PC-3 (cell line): ENCODE data around the gene RPS25. TPM values are rescaled to one million over a fixed set of nuclear protein-coding genes. Genes with fewer than 3 reads are reported as not detected.
A peak's percentile ranks its signal among the peaks of the same experiment; 100 is the strongest.

Experiments
- ATAC-seq: fragments of 200-7000 bp; cut with Tn5 transposase; 2 replicates; pipeline ENCODE4 v1.9.1; 2020; ENCODE audit warnings: mild to moderate bottlenecking, moderate library complexity
- Bru-seq: library from RNA; stranded (reverse); fragments of 400-500 nt; gene quantifications from one replicate; lab custom pipeline; 2021; lab: Mats Ljungman, UMichigan
- BruChase-seq, 2 experiments: library from RNA; stranded (reverse); fragments of 400-500 nt; gene quantifications; one replicate each; lab custom pipeline; 2021; lab: Mats Ljungman, UMichigan
- BruUV-seq: library from RNA; stranded (reverse); fragments of 400-500 nt; replicated peaks from 2 replicates; lab custom pipeline; 2021; lab: Mats Ljungman, UMichigan
- CTCF ChIA-PET: fragments of 300-600 bp; sonication (Branson Sonifier 250); formaldehyde crosslinking; loops from one replicate; lab custom pipeline; 2022; ENCODE audit warnings: antibody characterized with exemption; lab: Charles Lee
- POLR2A ChIA-PET: fragments of 300-600 bp; sonication (Branson Sonifier 250); formaldehyde crosslinking; loops from one replicate; lab custom pipeline; 2022; ENCODE audit warnings: antibody characterized with exemption; ENCODE audit not compliant: unreplicated experiment; lab: Charles Lee
- DNase-seq: peaks from one replicate; pipeline ENCODE4 v3.0.0-alpha.2; 2015
- H2AFZ ChIP-seq: fragments of 300-600 bp; sonication (generic); 2 replicates; pipeline ENCODE4 v1.6.0; 2016; ENCODE audit warnings: antibody characterized with exemption, low read length
- H3F3A ChIP-seq: fragments of 300-600 bp; sonication (generic); one replicate; pipeline ENCODE4 v1.6.0; 2017; ENCODE audit warnings: antibody characterized with exemption, low read length, control low read depth, mild to moderate bottlenecking; ENCODE audit not compliant: unreplicated experiment
- H3K27ac ChIP-seq: fragments of 300-600 bp; sonication (generic); 2 replicates; pipeline ENCODE4 v1.5.1; 2016; ENCODE audit warnings: mild to moderate bottlenecking, low read length
- H3K27me3 ChIP-seq: fragments of 300-600 bp; sonication (generic); 2 replicates; pipeline ENCODE4 v1.6.1; 2016; ENCODE audit warnings: low read length, mixed read lengths
- H3K36me3 ChIP-seq: fragments of 300-600 bp; sonication (generic); 2 replicates; pipeline ENCODE4 v1.6.1; 2016; ENCODE audit warnings: low read depth, mixed run types, low read length, mixed read lengths
- H3K4me1 ChIP-seq: fragments of 300-600 bp; sonication (generic); 2 replicates; pipeline ENCODE4 v1.5.1; 2016; ENCODE audit warnings: low read length; ENCODE audit not compliant: insufficient read depth
- H3K4me2 ChIP-seq: fragments of 300-600 bp; sonication (generic); 2 replicates; pipeline ENCODE4 v1.6.0; 2016; ENCODE audit warnings: low read length
- H3K4me3 ChIP-seq: fragments of 300-600 bp; sonication (generic); 2 replicates; pipeline ENCODE4 v1.5.1; 2016; ENCODE audit warnings: mild to moderate bottlenecking, low read length, mixed read lengths
- H3K79me2 ChIP-seq: fragments of 300-600 bp; sonication (generic); 2 replicates; pipeline ENCODE4 v1.6.1; 2017; ENCODE audit warnings: low read length, mixed read lengths
- H3K9ac ChIP-seq: fragments of 300-600 bp; sonication (generic); 2 replicates; pipeline ENCODE4 v1.6.0; 2016; ENCODE audit warnings: mild to moderate bottlenecking, low read length
- H3K9me2 ChIP-seq: fragments of 300-600 bp; sonication (generic); replicated peaks from 2 replicates; pipeline ENCODE4 v1.6.1; 2016; ENCODE audit warnings: mixed run types, low read length, mixed read lengths
- H3K9me3 ChIP-seq: fragments of 300-600 bp; sonication (generic); 2 replicates; pipeline ENCODE4 v1.6.1; 2016; ENCODE audit warnings: low read length, mixed read lengths
- H4K20me1 ChIP-seq: fragments of 300-600 bp; sonication (generic); 2 replicates; pipeline ENCODE4 v1.6.1; 2016; ENCODE audit warnings: low read length, mixed read lengths
- CTCF ChIP-seq: fragments of 300-600 bp; sonication (generic); conservative IDR thresholded peaks from 2 replicates; pipeline ENCODE4 v1.5.1; 2017; ENCODE audit warnings: antibody characterized with exemption, low read depth, mild to moderate bottlenecking, low read length
- EZH2 ChIP-seq: fragments of 300-600 bp; sonication (generic); IDR thresholded peaks from one replicate; pipeline ENCODE4 v1.6.1; 2017; ENCODE audit warnings: antibody characterized with exemption, mild to moderate bottlenecking, low read length; ENCODE audit not compliant: unreplicated experiment
- EZH2phosphoT487 ChIP-seq: fragments of 300-600 bp; sonication (generic); IDR thresholded peaks from 2 replicates; pipeline ENCODE4 v1.6.1; 2018; ENCODE audit warnings: mild to moderate bottlenecking, antibody characterized with exemption, low read length, borderline replicate concordance
- intact Hi-C: fragments of 100-400 bp; cut with micrococcal nuclease; formaldehyde crosslinking; loops from 2 replicates; pipeline ENCODE4 v1.9.0; 2023
- long read RNA-seq: library from polyadenylated mRNA; unstranded; transcript quantifications from one replicate; pipeline ENCODE4 v2.0.0, GENCODE V29; 2021; ENCODE audit not compliant: unreplicated experiment
- total RNA-seq: library from RNA; depleted of rRNA; stranded (reverse); fragments of >200 nt; gene quantifications from 2 replicates; pipeline ENCODE4 v1.2.3, GENCODE V29; 2014; rRNA removed

RPS25 gene
- total RNA-seq (813 and 931 TPM in 2 replicates), Bru-seq, nascent RNA (percentile 100 among the genes with signal in this experiment), BruChase-seq, experiment 1, labeled RNA remaining after a 6-hour chase (percentile 100 among the genes with signal in this experiment), BruChase-seq, experiment 2, labeled RNA remaining after a 2-hour chase (percentile 100 among the genes with signal in this experiment)
- long read RNA-seq, transcript RPS25-203 (5 exons, 711 nt): minor isoform, 9 of 1,982 reads
- long read RNA-seq, transcript RPS25-204 (3 exons, 1,462 nt): major isoform, 1,162 of 1,982 reads
- long read RNA-seq, transcript RPS25-202 (5 exons, 835 nt): minor isoform, 665 of 1,982 reads
- long read RNA-seq, partial matches to known transcripts: 107 of 1,982 reads
- long read RNA-seq, other reads (novel, unspliced or antisense): 34 of 1,982 reads

GRCh38 chr11:119018074-119018938, at the start of gene RPS25, which contains the start of gene TRAPPC4:
TSS of gene RPS25 (minus strand) at chr11:119018343. CDS start at chr11:119018284, 59 bp downstream.
TSS of gene TRAPPC4 (plus strand) at chr11:119018766. CDS start at chr11:119018796, 30 bp downstream.
- intact Hi-C loops: loop anchor here (1.0 to 5.0 kb wide), 3 partner anchors 20 to 84 kb away; partner anchors contain the start of genes CENATAC and HYOU1
- peaks cover 56% of the 10 kb centered on the region for H3K36me3 ChIP-seq
- H3K9me2 ChIP-seq: no peaks in the 10 kb centered on the region
- H4K20me1 ChIP-seq: peaks cover 31% of the 10 kb centered on the region
- peak within 1 kb of the TSS; percentile 87 for H2AFZ ChIP-seq
- peak within 1 kb of the TSS; percentile 98 for H3K4me3 ChIP-seq
- peak within 1 kb of the TSS; percentile 94 for H3K4me2 ChIP-seq
- peak within 1 kb of the TSS; percentile 99 for H3K9ac ChIP-seq
- H3K79me2 ChIP-seq: peaks cover 71% of the 10 kb centered on the region
- peak; percentile 82 for ATAC-seq
- peak within 1 kb of the TSS; percentile 88 for H3K27ac ChIP-seq
- H3K27me3 ChIP-seq: no peaks in the 10 kb centered on the region
- peaks cover 23% of the 10 kb centered on the region for H3F3A ChIP-seq
- no peaks in the 10 kb centered on the region for H3K9me3 ChIP-seq
- CTCF ChIA-PET: no interaction called here
- POLR2A ChIA-PET: interaction anchor here (0.5 to 1.0 kb wide), 6 partner anchors 37 to 227 kb away, joined by 3 to 10 read pairs (median 4); partner anchors contain the start of genes DDX6 and VPS11
- DNase-seq: peak; percentile 99
- peaks cover 31% of the 10 kb centered on the region for H3K4me1 ChIP-seq
- no TSS peak for BruUV-seq
- TF ChIP-seq CTCF (no peak), EZH2phosphoT487 (no peak), EZH2 (no peak)

- ATAC-seq (peak; percentile 98), DNase-seq (peak; percentile 99)
- Histone ChIP-seq H3K27ac (peak within 1 kb of the TSS; percentile 43), H3K4me1 (peaks cover 14% of the 10 kb centered on the region; the same call in 1 of the 2 replicates), H3F3A (no peaks in the 10 kb centered on the region), H3K36me3 (peaks cover 13% of the 10 kb centered on the region; the same call in 1 of the 2 replicates), H2AFZ (peak within 1 kb of the TSS; percentile 75), H3K9ac (peak within 1 kb of the TSS; percentile 92), H3K9me2 (no peaks in the 10 kb centered on the region), H3K79me2 (peaks cover 47% of the 10 kb centered on the region), H3K4me2 (peak within 1 kb of the TSS; percentile 75), H3K27me3 (no peaks in the 10 kb centered on the region), H4K20me1 (no peaks in the 10 kb centered on the region), H3K9me3 (no peaks in the 10 kb centered on the region), H3K4me3 (peak within 1 kb of the TSS; percentile 87)
- intact Hi-C loops: loop anchor here (1.0 to 2.0 kb wide), 2 partner anchors 10 to 35 kb away; partner anchors contain the start of gene HYOU1
- BruUV-seq: TSS peak; percentile 82
- CTCF ChIA-PET: interaction anchor here (0.5 to 1.1 kb wide), 5 partner anchors 12 to 372 kb away, joined by 3 read pairs; no protein-coding TSS in a partner anchor
- TF ChIP-seq CTCF (no peak), EZH2phosphoT487 (no peak), EZH2 (no peak)
- POLR2A ChIA-PET: interaction anchor here (0.6 to 1.6 kb wide), 11 partner anchors 9 to 974 kb away, joined by 3 to 34 read pairs (median 5); partner anchors contain the start of genes CBL, DPAGT1, HMBS and RPS25
Measured at GRCh38 chr11:119067371-119068222, 49.5 kb upstream of the RPS25 start, which contains the start of gene VPS11. TSS of gene VPS11 (plus strand) at chr11:119067818. CDS start at chr11:119067824, 6 bp downstream.
